Tongue (tissue), 2 donors: ENCODE results near the gene DLX2. TPM values are rescaled to one million over a fixed set of nuclear protein-coding genes. Genes with fewer than 3 reads are reported as not detected.
"Not testable (repeated sequence)": the region's sequence is repeated elsewhere in the genome, so short reads cannot be mapped to it uniquely, and the experiment has no call there.

Source experiments
- DNase-seq: peaks from one replicate; pipeline ENCODE4 v3.0.0-alpha.2; 2015
- total RNA-seq: library from RNA; depleted of rRNA; stranded (reverse); fragments of >200 nt; gene quantifications from one replicate; pipeline ENCODE4 v1.2.3, GENCODE V29; 2014

The DLX2 gene
- total RNA-seq, 1 donor from 2014 or later: 0.72 TPM

- DNase-seq: peak; percentile 35
These were observed 18.9 kb downstream of the DLX2 start for GRCh38 chr2:172083628-172084394.

- peak; percentile 33 for DNase-seq
These were observed 19.6 kb downstream of the DLX2 start for GRCh38 chr2:172082944-172083627.

- DNase-seq: peak; percentile 10
These were observed 20.4 kb downstream of the DLX2 start for GRCh38 chr2:172082105-172082943.

- peak; percentile 37 for DNase-seq
These were observed 21.3 kb downstream of the DLX2 start for GRCh38 chr2:172081221-172082022.

GRCh38 chr2:172080641-172081220 is 22.0 kb downstream of the DLX2 start:
- DNase-seq: peak; percentile 14

GRCh38 chr2:172079838-172080640 is 22.7 kb downstream of the DLX2 start:
- DNase-seq: no peak

GRCh38 chr2:172079416-172079815 is 23.3 kb downstream of the DLX2 start:
- no peak for DNase-seq

- DNase-seq: no peak
These were observed 28.4 kb downstream of the DLX2 start for GRCh38 chr2:172074254-172074653.

- DNase-seq: no peak
These were observed 29.2 kb downstream of the DLX2 start for GRCh38 chr2:172073518-172073917.

GRCh38 chr2:172072706-172073105 is 30.0 kb downstream of the DLX2 start:
- no peak for DNase-seq

GRCh38 chr2:172072303-172072702 is 30.4 kb downstream of the DLX2 start:
- DNase-seq: no peak

- DNase-seq: no peak
These were observed 31.8 kb downstream of the DLX2 start for GRCh38 chr2:172070936-172071335.

GRCh38 chr2:172067905-172068304 is 34.8 kb downstream of the DLX2 start:
- DNase-seq: not testable (repeated sequence)

GRCh38 chr2:172066394-172066886 is 36.3 kb downstream of the DLX2 start:
- DNase-seq: no peak

GRCh38 chr2:172065111-172065510 is 37.6 kb downstream of the DLX2 start:
- no peak for DNase-seq

- no peak for DNase-seq
These were observed 39.3 kb downstream of the DLX2 start for GRCh38 chr2:172063446-172063845.

- no peak for DNase-seq
These were observed 40.2 kb downstream of the DLX2 start for GRCh38 chr2:172062402-172063004.

- not testable (repeated sequence) for DNase-seq
These were observed 42.6 kb downstream of the DLX2 start for GRCh38 chr2:172060118-172060517.

- no peak for DNase-seq
These were observed 44.0 kb downstream of the DLX2 start for GRCh38 chr2:172058660-172059059.

- no peak for DNase-seq
These were observed 46.4 kb downstream of the DLX2 start for GRCh38 chr2:172056293-172056692.
